Erythroblast (primary cell): ENCODE data around the gene CLTB.

Experiments
- DNase-seq, 2 experiments: peaks; one replicate each; lab custom pipeline; 2025; lab: John Stamatoyannopoulos, UW
- GATA1 ChIP-seq: IDR thresholded peaks from 2 replicates; pipeline ENCODE4 v1.6.1; 2011; ENCODE audit warnings: low read depth, mild to moderate bottlenecking, control low read depth, low read length, moderate library complexity
- POLR2A ChIP-seq: IDR thresholded peaks from 2 replicates; pipeline ENCODE4 v1.6.1; 2011; ENCODE audit warnings: mild to moderate bottlenecking, low read length

Gene CLTB

GRCh38 chr5:176401281-176402205 lies 14.8 kb downstream of the CLTB start:
- TF ChIP-seq GATA1: no peak
- TF ChIP-seq POLR2A: no peak
- DNase-seq: no peak

DNA sequence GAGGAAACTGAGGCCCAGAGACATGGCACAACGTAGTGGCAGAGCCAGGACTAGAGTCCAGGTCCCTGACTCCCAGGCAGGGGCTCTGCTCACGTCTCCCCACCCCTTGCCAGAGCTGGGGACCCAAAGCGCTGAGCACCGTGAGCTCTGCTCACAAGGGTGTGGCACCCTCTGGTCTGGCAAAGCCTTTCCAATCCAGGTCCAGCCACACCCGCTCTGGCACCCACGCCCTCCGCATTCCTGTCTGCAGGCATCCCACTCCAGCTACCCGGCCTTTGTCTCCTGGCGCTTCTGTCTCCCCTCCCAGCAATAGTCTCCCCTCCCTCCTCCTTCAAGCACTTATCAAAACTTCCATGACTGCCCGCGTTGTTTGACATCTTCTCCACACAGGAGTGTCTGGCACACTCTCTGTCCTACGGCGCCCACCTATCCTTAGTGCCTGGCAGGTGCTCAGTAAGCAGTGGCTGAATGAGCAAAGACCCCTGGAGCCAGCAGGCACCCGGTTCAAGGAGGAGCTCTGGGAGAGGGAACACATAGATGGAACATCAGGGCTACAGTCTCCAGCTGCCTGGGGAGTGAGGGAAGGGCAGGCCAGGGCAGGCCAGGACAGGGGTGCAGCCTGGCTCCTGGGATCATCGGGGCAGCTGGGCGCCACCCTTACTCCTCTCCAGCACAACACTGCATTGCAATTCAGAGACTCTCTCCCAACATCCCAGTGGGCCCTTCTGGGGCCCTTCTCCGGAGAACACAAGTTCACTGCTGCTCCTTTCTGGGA lies 15.8 kb downstream of the CLTB start:
- no peak for TF ChIP-seq GATA1
- TF ChIP-seq POLR2A: no peak
- no peak for DNase-seq

DNA sequence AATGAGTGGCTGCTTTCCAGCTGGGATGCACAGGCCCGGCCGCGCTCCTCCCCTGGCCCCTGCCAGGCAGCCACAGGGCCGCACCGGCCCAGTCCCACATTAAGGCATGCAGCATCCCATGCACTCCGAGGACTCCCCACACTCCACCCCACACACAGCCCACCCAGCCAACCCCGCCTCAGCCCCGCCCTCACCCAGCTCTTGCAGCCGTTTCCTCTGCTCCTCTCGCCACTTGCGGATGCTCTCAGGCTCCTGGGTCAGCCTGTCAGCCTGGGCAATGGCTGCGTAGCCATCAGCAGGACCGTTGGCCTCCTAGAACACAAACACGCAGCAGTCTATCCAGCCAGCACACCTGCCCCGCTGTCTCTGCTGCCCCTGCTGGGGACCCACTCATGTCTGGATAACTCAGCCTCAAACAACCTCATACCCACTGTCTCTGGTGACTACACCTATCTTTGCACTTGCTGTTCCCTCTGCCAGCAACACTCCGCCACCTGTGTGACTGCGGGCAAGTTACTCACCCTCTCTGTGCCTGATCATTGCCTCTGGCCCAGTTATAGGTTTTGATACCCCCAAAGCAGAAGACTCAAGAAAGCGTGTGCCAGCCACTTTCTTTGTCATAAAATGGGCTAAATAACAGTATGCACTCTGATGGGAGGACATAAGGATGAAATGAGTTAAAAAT lies 18.5 kb downstream of the CLTB start:
- no peak for TF ChIP-seq POLR2A
- no peak for TF ChIP-seq GATA1
- DNase-seq: no peak

DNA sequence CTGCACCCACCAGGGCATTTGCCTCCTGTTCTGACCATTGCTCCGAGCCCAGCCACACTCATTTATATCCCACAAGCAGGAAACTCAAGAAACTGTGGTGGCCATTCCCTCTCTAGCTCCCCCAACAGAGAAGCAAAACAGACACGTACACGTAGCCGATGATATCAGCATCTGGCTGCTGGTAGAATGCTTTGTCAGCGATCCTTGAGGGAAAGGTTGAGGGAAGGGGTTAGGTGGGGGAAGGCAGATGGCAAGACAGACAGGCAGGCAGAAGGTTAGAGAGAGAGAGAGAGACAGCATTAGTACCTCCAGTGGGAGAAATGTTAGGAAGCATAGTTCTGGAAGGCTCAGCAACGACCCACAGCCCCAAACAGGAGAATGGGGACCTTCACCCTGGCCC lies 20.0 kb downstream of the CLTB start:
- TF ChIP-seq POLR2A (no peak), GATA1 (no peak)
- DNase-seq: no peak

GRCh38 chr5:176394881-176395675 lies 21.3 kb downstream of the CLTB start:
- DNase-seq: no peak
- no peak for TF ChIP-seq GATA1
- no peak for TF ChIP-seq POLR2A

DNA sequence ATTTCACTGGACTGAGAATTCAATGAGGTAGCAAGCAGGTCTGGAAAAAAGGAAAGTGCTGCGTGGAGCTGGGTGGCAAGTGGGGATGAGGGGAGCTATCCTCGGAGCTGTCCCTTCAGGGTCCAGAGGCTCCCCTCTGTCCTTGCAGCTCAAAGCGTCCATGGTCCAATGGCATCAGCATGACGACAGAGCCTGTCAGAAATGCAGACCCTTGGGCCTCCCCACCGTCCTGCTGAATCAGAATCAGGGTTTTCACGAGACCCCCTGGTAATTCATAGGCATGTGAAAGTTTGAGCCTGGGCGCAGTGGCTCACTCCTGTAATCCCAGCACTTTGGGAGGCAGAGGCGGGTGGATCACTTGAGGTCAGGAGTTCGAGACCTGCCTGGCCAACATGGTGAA lies 22.2 kb downstream of the CLTB start:
- no peak for DNase-seq

DNA sequence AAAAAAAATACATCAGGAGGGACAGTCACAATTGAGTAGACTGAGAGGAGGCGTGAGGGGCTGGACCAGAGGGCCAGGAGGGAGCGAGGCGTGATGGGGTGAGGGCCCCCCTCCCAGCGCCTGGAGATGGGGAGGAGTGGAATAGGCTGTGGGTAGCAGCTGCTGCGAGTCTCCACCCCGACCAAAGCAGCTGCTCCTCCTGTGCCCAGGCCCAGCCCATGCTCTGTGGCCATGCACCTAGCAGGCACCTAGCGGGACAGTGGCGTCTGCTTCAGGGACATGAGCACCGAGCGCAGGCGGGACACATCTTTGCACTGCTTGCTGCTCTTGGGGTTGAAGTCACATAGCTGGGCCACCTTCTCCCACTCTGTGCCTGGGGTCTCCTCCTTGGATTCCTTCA lies 23.8 kb downstream of the CLTB start:
- no peak for DNase-seq
- no peak for TF ChIP-seq GATA1
- TF ChIP-seq POLR2A: no peak

More for the DNA sequence above, 22.2 kb downstream of the CLTB start:
- TF ChIP-seq GATA1 (no peak), POLR2A (no peak)

DNA sequence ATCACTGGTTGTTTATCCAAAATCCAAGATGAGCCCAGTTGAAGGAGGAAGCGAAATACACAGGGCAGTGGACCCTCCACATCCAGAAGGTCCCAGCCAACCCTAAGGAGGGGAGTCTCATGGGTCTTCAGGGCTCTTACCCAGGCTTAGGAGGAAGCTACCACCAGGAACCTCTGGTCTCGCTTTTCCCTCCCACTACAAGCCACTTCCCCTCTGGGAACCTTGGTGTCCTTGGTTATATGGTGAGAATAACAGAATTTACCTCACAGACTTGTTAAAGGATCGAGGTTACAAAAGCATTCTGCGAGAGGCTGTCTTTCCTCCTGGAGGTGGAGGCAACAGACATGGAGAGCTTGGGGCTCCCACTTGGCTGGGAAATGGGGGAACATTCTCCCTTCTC lies 24.3 kb downstream of the CLTB start:
- no peak for DNase-seq
- no peak for TF ChIP-seq GATA1

GRCh38 chr5:176391479-176391878 lies 24.9 kb downstream of the CLTB start:
- TF ChIP-seq GATA1 (no peak), POLR2A (no peak)

GRCh38 chr5:176389135-176390123 lies 26.9 kb downstream of the CLTB start:
- DNase-seq: no peak
- no peak for TF ChIP-seq GATA1
- TF ChIP-seq POLR2A: peak; percentile 87

More at GRCh38 chr5:176391479-176391878, 24.9 kb downstream of the CLTB start:
- DNase-seq: no peak

- DNase-seq: peak; percentile 98 to 99
- no peak for TF ChIP-seq GATA1
- peak; percentile 84 for TF ChIP-seq POLR2A
Measured at GRCh38 chr5:176388444-176389134, 27.8 kb downstream of the CLTB start, which contains the start of the genes HIGD2A and NOP16. HIGD2A (plus strand) TSS chr5:176388751; CDS start chr5:176388820, 69 bp downstream. NOP16 (minus strand) TSS chr5:176388598; CDS start chr5:176388539, 59 bp downstream.
